Panc1 (cell line): ENCODE results near the gene MACROD2. TPM values are rescaled to one million over a fixed set of nuclear protein-coding genes. Genes with fewer than 3 reads are reported as not detected.

ENCODE experiments used
- ATAC-seq: fragments of 200-7000 bp; cut with Tn5 transposase; 2 replicates; pipeline ENCODE4 v1.9.1; 2020; ENCODE audit warnings: mild to moderate bottlenecking, moderate library complexity
- BruUV-seq: library from RNA; stranded (reverse); fragments of 400-500 nt; replicated peaks from 2 replicates; lab custom pipeline; 2021; lab: Mats Ljungman, UMichigan
- CTCF ChIA-PET: fragments of 300-600 bp; sonication (Branson Sonifier 250); formaldehyde crosslinking; loops from one replicate; lab custom pipeline; 2022; ENCODE audit warnings: antibody characterized with exemption; lab: Charles Lee
- POLR2A ChIA-PET: fragments of 300-600 bp; sonication (Branson Sonifier 250); formaldehyde crosslinking; loops from one replicate; lab custom pipeline; 2022; ENCODE audit warnings: antibody characterized with exemption; lab: Charles Lee
- DNase-seq: peaks from one replicate; pipeline ENCODE4 v3.0.0-alpha.2; 2010; ENCODE audit warnings: low read depth, low spot score
- H3K27ac ChIP-seq: 2 replicates; pipeline ENCODE4 v1.5.1; 2011; ENCODE audit warnings: mild to moderate bottlenecking, low read length, inconsistent platforms
- H3K27me3 ChIP-seq: fragments of 200-500 bp; sonication (Bioruptor generic); 2 replicates; pipeline ENCODE4 v1.6.0; 2014; ENCODE audit warnings: low read length, inconsistent platforms; ENCODE audit not compliant: control insufficient read depth, insufficient read depth
- H3K36me3 ChIP-seq: fragments of 200-500 bp; sonication (Bioruptor generic); 2 replicates; pipeline ENCODE4 v1.5.1; 2014; ENCODE audit warnings: inconsistent platforms, mild to moderate bottlenecking, low read length, moderate library complexity; ENCODE audit not compliant: control insufficient read depth, insufficient read depth
- H3K4me1 ChIP-seq: 2 replicates; pipeline ENCODE4 v1.5.1; 2011; ENCODE audit warnings: inconsistent platforms, mild to moderate bottlenecking, low read length, moderate library complexity; ENCODE audit not compliant: control insufficient read depth, insufficient read depth
- H3K4me3 ChIP-seq, 2 experiments: 2 replicates each; pipeline ENCODE4 v1.5.1; 2011 to 2012; ENCODE audit warnings: low read depth in 2 of 2, low read length in 2 of 2, mild to moderate bottlenecking in 2 of 2, inconsistent platforms in 1 of 2, moderate library complexity in 1 of 2
- H3K9me3 ChIP-seq: fragments of 200-500 bp; sonication (Bioruptor generic); 2 replicates; pipeline ENCODE4 v1.5.1; 2014; ENCODE audit warnings: low read depth, mild to moderate bottlenecking, inconsistent platforms, low read length, moderate library complexity; ENCODE audit not compliant: control insufficient read depth, insufficient read depth
- POLR2AphosphoS5 ChIP-seq: IDR thresholded peaks from 2 replicates; pipeline ENCODE4 v1.6.1; 2012; ENCODE audit warnings: mild to moderate bottlenecking, low read depth, low read length, moderate library complexity
- SIN3A ChIP-seq: IDR thresholded peaks from 2 replicates; pipeline ENCODE4 v1.6.1; 2012; ENCODE audit warnings: low read depth, mild to moderate bottlenecking, low read length, moderate library complexity, borderline replicate concordance; ENCODE audit not compliant: insufficient read depth
- TCF7L2 ChIP-seq: IDR thresholded peaks from 2 replicates; pipeline ENCODE4 v1.6.1; 2011; ENCODE audit warnings: mild to moderate bottlenecking, low read depth, low read length, inconsistent platforms
- in situ Hi-C: cut with HindIII; loops from 2 replicates; pipeline ENCODE4 v1.10.0; 2016; ENCODE audit warnings: low sequenced_read_pairs, low pct_unique_long_range_greater_than_20kb
- intact Hi-C: fragments of 100-400 bp; cut with micrococcal nuclease; formaldehyde crosslinking; loops from one replicate; pipeline ENCODE4 v1.10.0; 2022; ENCODE audit not compliant: unreplicated experiment
- total RNA-seq: library from RNA; stranded (reverse); gene quantifications from one replicate; pipeline ENCODE4 v1.2.1, GENCODE V29; 2021; ENCODE audit not compliant: unreplicated experiment
- TF ChIP-seq, protein P1 (sequence below): fragments of 450-650 bp; IDR thresholded peaks from 2 replicates; pipeline ENCODE4 v1.5.1; 2017; ENCODE audit warnings: mild to moderate bottlenecking
- TF ChIP-seq, protein P2 (sequence below), 2 experiments: IDR thresholded peaks; 2 replicates each; pipeline ENCODE4 v1.6.1; 2011 to 2012; ENCODE audit warnings: low read depth in 2 of 2, control low read depth in 1 of 2, low read length in 1 of 2, mild to moderate bottlenecking in 1 of 2, moderate library complexity in 1 of 2; ENCODE audit not compliant: insufficient read depth in 1 of 2

MACROD2 gene
- total RNA-seq, 1 experiment from 2014 or later = 1.2 TPM

- Histone ChIP-seq H3K9me3 (no peaks in the 10 kb centered on the region), H3K4me1 (no peaks in the 10 kb centered on the region), H3K4me3 (no peak overlapping the region), H3K27ac (no peak overlapping the region), H3K27me3 (no peaks in the 10 kb centered on the region), H3K36me3 (no peaks in the 10 kb centered on the region)
- ATAC-seq (no peak), DNase-seq (no peak)
- TF ChIP-seq, protein P1, sequence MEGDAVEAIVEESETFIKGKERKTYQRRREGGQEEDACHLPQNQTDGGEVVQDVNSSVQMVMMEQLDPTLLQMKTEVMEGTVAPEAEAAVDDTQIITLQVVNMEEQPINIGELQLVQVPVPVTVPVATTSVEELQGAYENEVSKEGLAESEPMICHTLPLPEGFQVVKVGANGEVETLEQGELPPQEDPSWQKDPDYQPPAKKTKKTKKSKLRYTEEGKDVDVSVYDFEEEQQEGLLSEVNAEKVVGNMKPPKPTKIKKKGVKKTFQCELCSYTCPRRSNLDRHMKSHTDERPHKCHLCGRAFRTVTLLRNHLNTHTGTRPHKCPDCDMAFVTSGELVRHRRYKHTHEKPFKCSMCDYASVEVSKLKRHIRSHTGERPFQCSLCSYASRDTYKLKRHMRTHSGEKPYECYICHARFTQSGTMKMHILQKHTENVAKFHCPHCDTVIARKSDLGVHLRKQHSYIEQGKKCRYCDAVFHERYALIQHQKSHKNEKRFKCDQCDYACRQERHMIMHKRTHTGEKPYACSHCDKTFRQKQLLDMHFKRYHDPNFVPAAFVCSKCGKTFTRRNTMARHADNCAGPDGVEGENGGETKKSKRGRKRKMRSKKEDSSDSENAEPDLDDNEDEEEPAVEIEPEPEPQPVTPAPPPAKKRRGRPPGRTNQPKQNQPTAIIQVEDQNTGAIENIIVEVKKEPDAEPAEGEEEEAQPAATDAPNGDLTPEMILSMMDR = no peak
- TF ChIP-seq SIN3A = no peak
- TF ChIP-seq POLR2AphosphoS5 = no peak
- TF ChIP-seq, protein P2, sequence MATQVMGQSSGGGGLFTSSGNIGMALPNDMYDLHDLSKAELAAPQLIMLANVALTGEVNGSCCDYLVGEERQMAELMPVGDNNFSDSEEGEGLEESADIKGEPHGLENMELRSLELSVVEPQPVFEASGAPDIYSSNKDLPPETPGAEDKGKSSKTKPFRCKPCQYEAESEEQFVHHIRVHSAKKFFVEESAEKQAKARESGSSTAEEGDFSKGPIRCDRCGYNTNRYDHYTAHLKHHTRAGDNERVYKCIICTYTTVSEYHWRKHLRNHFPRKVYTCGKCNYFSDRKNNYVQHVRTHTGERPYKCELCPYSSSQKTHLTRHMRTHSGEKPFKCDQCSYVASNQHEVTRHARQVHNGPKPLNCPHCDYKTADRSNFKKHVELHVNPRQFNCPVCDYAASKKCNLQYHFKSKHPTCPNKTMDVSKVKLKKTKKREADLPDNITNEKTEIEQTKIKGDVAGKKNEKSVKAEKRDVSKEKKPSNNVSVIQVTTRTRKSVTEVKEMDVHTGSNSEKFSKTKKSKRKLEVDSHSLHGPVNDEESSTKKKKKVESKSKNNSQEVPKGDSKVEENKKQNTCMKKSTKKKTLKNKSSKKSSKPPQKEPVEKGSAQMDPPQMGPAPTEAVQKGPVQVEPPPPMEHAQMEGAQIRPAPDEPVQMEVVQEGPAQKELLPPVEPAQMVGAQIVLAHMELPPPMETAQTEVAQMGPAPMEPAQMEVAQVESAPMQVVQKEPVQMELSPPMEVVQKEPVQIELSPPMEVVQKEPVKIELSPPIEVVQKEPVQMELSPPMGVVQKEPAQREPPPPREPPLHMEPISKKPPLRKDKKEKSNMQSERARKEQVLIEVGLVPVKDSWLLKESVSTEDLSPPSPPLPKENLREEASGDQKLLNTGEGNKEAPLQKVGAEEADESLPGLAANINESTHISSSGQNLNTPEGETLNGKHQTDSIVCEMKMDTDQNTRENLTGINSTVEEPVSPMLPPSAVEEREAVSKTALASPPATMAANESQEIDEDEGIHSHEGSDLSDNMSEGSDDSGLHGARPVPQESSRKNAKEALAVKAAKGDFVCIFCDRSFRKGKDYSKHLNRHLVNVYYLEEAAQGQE (IDR thresholded peaks at IDR 0.05; ENCODE audit: insufficient read depth in 1 of 2, low read depth in 2 of 2, low read length in 1 of 2) = no peak
- TF ChIP-seq TCF7L2 = no peak
- no TSS peak for BruUV-seq
- in situ Hi-C loops (no loop called here), intact Hi-C loops (no loop called here)
- POLR2A ChIA-PET = no interaction called here
- CTCF ChIA-PET = no interaction called here
Measured at GRCh38 chr20:14134004-14134403, 138.7 kb downstream of the MACROD2 start.

DNA sequence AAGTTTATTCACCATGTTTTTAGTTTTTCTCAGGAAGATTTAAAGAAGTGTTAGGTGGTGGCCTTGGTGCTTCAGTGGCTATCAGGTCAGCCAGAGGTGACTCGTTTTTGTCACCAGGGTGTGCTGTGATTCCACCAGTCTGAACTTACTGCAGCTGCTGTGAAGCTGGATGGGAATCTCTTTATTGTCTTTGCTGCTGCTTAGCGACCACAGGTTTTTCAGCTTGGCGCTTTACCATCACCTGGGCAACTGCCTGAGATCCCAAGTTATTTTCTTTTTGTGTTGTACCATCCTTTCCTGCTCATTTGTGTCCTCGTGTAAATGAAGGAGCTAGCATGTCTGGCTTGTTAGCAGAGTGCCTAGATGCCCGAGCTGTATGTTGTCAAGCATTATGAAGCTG, 146.9 kb downstream of the MACROD2 start:
- CTCF ChIA-PET = no interaction called here
- BruUV-seq = no TSS peak

More for the DNA sequence above, 146.9 kb downstream of the MACROD2 start:
- no peaks in the 10 kb centered on the region for H3K4me1 ChIP-seq
- no peak overlapping the region for H3K4me3 ChIP-seq
- H3K27ac ChIP-seq = no peak overlapping the region
- ATAC-seq (0 out of 2 replicates have a peak, but pooled peaks have one; percentile 78), DNase-seq (peak; percentile 22)
- H3K36me3 ChIP-seq = no peaks in the 10 kb centered on the region; the same call in 1 of the 2 replicates
- in situ Hi-C loops = no loop called here
- no peaks in the 10 kb centered on the region for H3K9me3 ChIP-seq
- POLR2A ChIA-PET = no interaction called here
- no peaks in the 10 kb centered on the region for H3K27me3 ChIP-seq
- TF ChIP-seq, protein P1 = peak; percentile 67
- TF ChIP-seq SIN3A = no peak
- no peak for TF ChIP-seq TCF7L2
- no peak for TF ChIP-seq POLR2AphosphoS5
- TF ChIP-seq, protein P2 (IDR thresholded peaks at IDR 0.05; ENCODE audit: insufficient read depth in 1 of 2, low read depth in 2 of 2, low read length in 1 of 2) = no peak
- intact Hi-C loops = no loop called here
